ENCODE measurements around the gene MPZL1. TPM values are rescaled to one million over a fixed set of nuclear protein-coding genes. Genes with fewer than 3 reads are reported as not detected.
"Not testable (repeated sequence)": the region's sequence is repeated elsewhere in the genome, so short reads cannot be mapped to it uniquely, and the experiment has no call there.

MPZL1 gene
- total and polyA plus RNA-seq, 2 donors (not counting 1 experiment from before 2014, with no cell fraction given) = 81.4 to 158 TPM

GRCh38 chr1:167717351-167717750 lies 4.4 kb upstream of the MPZL1 start:
- Histone ChIP-seq H4K20me1 (ENCODE audit: control insufficient read depth, extremely low read depth, insufficient read depth, low read length) (no peaks in the 10 kb centered on the region), H3K4me1 (ENCODE audit: control insufficient read depth, extremely low read depth, insufficient read depth, low read length) (no peaks in the 10 kb centered on the region), H2AFZ (ENCODE audit: low read length) (no peak overlapping the region), H3K4me2 (ENCODE audit: extremely low read depth, insufficient read depth, low read length) (no peak overlapping the region), H3K4me3 (replicated peaks in 1 of 4; ENCODE audit: control extremely low read depth in 1 of 4, insufficient read depth in 1 of 4, low read depth in 3 of 4, low read length in 4 of 4) (no peak overlapping the region), H3K79me2 (ENCODE audit: control insufficient read depth, insufficient read depth, low read length) (peaks cover 3% of the 10 kb centered on the region), H3K36me3 (ENCODE audit: control insufficient read depth, insufficient read depth, low read length) (no peaks in the 10 kb centered on the region), H3K9me3 (ENCODE audit: control insufficient read depth, insufficient read depth, low read depth, low read length) (no peaks in the 10 kb centered on the region), H3K27ac (ENCODE audit: insufficient read depth, low read length) (no peak overlapping the region), H3K27me3 (ENCODE audit: control insufficient read depth, insufficient read depth, low read length) (no peaks in the 10 kb centered on the region), H3K9ac (ENCODE audit: insufficient read depth, low read length) (no peak overlapping the region)
- DNase-seq (ENCODE audit: low read depth in 2 of 2) = no peak
- TF ChIP-seq CTCF (conservative IDR thresholded peaks at IDR 0.05 in 1 of 2, IDR thresholded peaks at IDR 0.05 in 1 of 2; ENCODE audit: low read depth in 1 of 2, low read length in 2 of 2) = no peak
- TF ChIP-seq EZH2 (IDR thresholded peaks at IDR 0.05; ENCODE audit: low read length, missing control alignments) = no peak

- no peak overlapping the region for H3K4me2 ChIP-seq (ENCODE audit: extremely low read depth, insufficient read depth, low read length)
- H3K4me3 ChIP-seq (replicated peaks in 1 of 4; ENCODE audit: control extremely low read depth in 1 of 4, insufficient read depth in 1 of 4, low read depth in 3 of 4, low read length in 4 of 4) = no peak overlapping the region
- peaks cover 2% of the 10 kb centered on the region for H3K4me1 ChIP-seq (ENCODE audit: control insufficient read depth, extremely low read depth, insufficient read depth, low read length)
- TF ChIP-seq EZH2 (IDR thresholded peaks at IDR 0.05; ENCODE audit: low read length, missing control alignments) (no peak), CTCF (conservative IDR thresholded peaks at IDR 0.05 in 1 of 2, IDR thresholded peaks at IDR 0.05 in 1 of 2; ENCODE audit: low read depth in 1 of 2, low read length in 2 of 2) (no peak)
- H3K27ac ChIP-seq (ENCODE audit: insufficient read depth, low read length) = no peak overlapping the region
- H3K79me2 ChIP-seq (ENCODE audit: control insufficient read depth, insufficient read depth, low read length) = peaks cover 21% of the 10 kb centered on the region
- DNase-seq (ENCODE audit: low read depth in 2 of 2) = no peak
- no peak overlapping the region for H2AFZ ChIP-seq (ENCODE audit: low read length)
- no peaks in the 10 kb centered on the region for H3K9me3 ChIP-seq (ENCODE audit: control insufficient read depth, insufficient read depth, low read depth, low read length)
- H3K27me3 ChIP-seq (ENCODE audit: control insufficient read depth, insufficient read depth, low read length) = no peaks in the 10 kb centered on the region
- no peak overlapping the region for H3K9ac ChIP-seq (ENCODE audit: insufficient read depth, low read length)
- H4K20me1 ChIP-seq (ENCODE audit: control insufficient read depth, extremely low read depth, insufficient read depth, low read length) = no peaks in the 10 kb centered on the region
- no peaks in the 10 kb centered on the region for H3K36me3 ChIP-seq (ENCODE audit: control insufficient read depth, insufficient read depth, low read length)
Measured at GRCh38 chr1:167718914-167719691, 2.7 kb upstream of the MPZL1 start.

GRCh38 chr1:167719715-167720421 lies 1.9 kb upstream of the MPZL1 start:
- not testable (repeated sequence) for H2AFZ ChIP-seq (ENCODE audit: low read length)

More at GRCh38 chr1:167719715-167720421, 1.9 kb upstream of the MPZL1 start:
- H3K27me3 ChIP-seq (ENCODE audit: control insufficient read depth, insufficient read depth, low read length); H3K4me1 ChIP-seq (ENCODE audit: control insufficient read depth, extremely low read depth, insufficient read depth, low read length); DNase-seq (ENCODE audit: low read depth in 2 of 2); H4K20me1 ChIP-seq (ENCODE audit: control insufficient read depth, extremely low read depth, insufficient read depth, low read length); H3K36me3 ChIP-seq (ENCODE audit: control insufficient read depth, insufficient read depth, low read length); H3K9me3 ChIP-seq (ENCODE audit: control insufficient read depth, insufficient read depth, low read depth, low read length); H3K4me2 ChIP-seq (ENCODE audit: extremely low read depth, insufficient read depth, low read length); H3K9ac ChIP-seq (ENCODE audit: insufficient read depth, low read length); H3K27ac ChIP-seq (ENCODE audit: insufficient read depth, low read length); H3K4me3 ChIP-seq (replicated peaks in 1 of 4; ENCODE audit: control extremely low read depth in 1 of 4, insufficient read depth in 1 of 4, low read depth in 3 of 4, low read length in 4 of 4): not testable (repeated sequence)
- peaks cover 28% of the 10 kb centered on the region for H3K79me2 ChIP-seq (ENCODE audit: control insufficient read depth, insufficient read depth, low read length)
